ENCODE results near the gene HLA-E.

DNA sequence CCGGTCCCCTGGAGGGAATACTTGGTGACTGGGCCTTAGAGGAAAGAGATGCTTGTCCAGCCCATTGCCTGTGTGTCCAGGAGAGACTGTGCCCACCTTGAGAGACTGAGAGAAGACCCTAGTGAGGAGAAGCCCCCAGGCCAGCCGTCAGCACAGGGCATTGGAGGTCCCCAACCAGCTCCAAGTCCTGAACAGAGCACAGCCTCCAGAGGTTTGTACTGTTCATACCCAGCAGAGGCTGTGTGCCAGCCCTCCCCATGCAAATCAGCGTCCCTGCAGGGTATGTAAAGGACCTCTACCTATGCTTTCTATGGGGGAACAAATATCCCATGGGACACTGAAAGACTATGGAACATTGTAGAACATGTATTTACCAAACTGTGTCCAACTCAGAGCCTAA lies 8.4 kb downstream of the HLA-E start:
- TF ChIP-seq, protein P1, sequence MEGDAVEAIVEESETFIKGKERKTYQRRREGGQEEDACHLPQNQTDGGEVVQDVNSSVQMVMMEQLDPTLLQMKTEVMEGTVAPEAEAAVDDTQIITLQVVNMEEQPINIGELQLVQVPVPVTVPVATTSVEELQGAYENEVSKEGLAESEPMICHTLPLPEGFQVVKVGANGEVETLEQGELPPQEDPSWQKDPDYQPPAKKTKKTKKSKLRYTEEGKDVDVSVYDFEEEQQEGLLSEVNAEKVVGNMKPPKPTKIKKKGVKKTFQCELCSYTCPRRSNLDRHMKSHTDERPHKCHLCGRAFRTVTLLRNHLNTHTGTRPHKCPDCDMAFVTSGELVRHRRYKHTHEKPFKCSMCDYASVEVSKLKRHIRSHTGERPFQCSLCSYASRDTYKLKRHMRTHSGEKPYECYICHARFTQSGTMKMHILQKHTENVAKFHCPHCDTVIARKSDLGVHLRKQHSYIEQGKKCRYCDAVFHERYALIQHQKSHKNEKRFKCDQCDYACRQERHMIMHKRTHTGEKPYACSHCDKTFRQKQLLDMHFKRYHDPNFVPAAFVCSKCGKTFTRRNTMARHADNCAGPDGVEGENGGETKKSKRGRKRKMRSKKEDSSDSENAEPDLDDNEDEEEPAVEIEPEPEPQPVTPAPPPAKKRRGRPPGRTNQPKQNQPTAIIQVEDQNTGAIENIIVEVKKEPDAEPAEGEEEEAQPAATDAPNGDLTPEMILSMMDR (IDR thresholded peaks at IDR 0.05; ENCODE audit: low read depth, low read length), result no peak
- TF ChIP-seq EZH2phosphoT487 (IDR thresholded peaks at IDR 0.05; ENCODE audit: low read depth), result no peak
